CD14-positive monocyte (primary cell): ENCODE data around the gene PLCL2. TPM values are rescaled to one million over a fixed set of nuclear protein-coding genes. Genes with fewer than 3 reads are reported as not detected.
A peak's percentile ranks its signal among the peaks of the same experiment; 100 is the strongest.

Experiments used
- DNase-seq, 3 donors: peaks; one replicate each; pipeline ENCODE4 v3.0.0-alpha.2; 2011 to 2022
- H2AFZ ChIP-seq: 2 replicates; pipeline ENCODE4 v1.6.0; 2012; ENCODE audit warnings: mild to moderate bottlenecking, low read depth, low read length, inconsistent platforms; ENCODE audit not compliant: insufficient read depth, poor library complexity, severe bottlenecking
- H3K27ac ChIP-seq, 2 donors: 1 replicate in 1 of 2; 2 replicates in 1 of 2; pipeline ENCODE4 v1.5.1; 2012 to 2013; ENCODE audit warnings: low read length in 2 of 2, control low read depth in 1 of 2, inconsistent platforms in 1 of 2, low read depth in 1 of 2, mild to moderate bottlenecking in 1 of 2
- H3K27me3 ChIP-seq, 2 donors: one replicate each; pipeline versions ENCODE4 v1.6.0 to v1.6.1; 2011 to 2013; ENCODE audit warnings: low read length in 2 of 2; ENCODE audit not compliant: control insufficient read depth in 2 of 2, insufficient read depth in 2 of 2
- H3K36me3 ChIP-seq, 2 donors: replicated peaks in 1 of 2; 1 replicate in 1 of 2; 2 replicates in 1 of 2; pipeline versions ENCODE4 v1.5.1 to v1.6.1; 2012 to 2013; ENCODE audit warnings: low read length in 2 of 2, control low read depth in 1 of 2, inconsistent platforms in 1 of 2, mild to moderate bottlenecking in 1 of 2; ENCODE audit not compliant: insufficient read depth in 2 of 2, control insufficient read depth in 1 of 2
- H3K4me1 ChIP-seq, 2 donors: 1 replicate in 1 of 2; 2 replicates in 1 of 2; pipeline versions ENCODE4 v1.5.1 to v1.6.1; 2012 to 2013; ENCODE audit warnings: low read length in 2 of 2, control low read depth in 1 of 2, inconsistent platforms in 1 of 2, mild to moderate bottlenecking in 1 of 2, moderate library complexity in 1 of 2; ENCODE audit not compliant: insufficient read depth in 2 of 2, control insufficient read depth in 1 of 2
- H3K4me2 ChIP-seq: replicated peaks from 2 replicates; pipeline ENCODE3; 2012; ENCODE audit warnings: low read length, moderate library complexity, mild to moderate bottlenecking; ENCODE audit not compliant: poor library complexity, severe bottlenecking; ENCODE audit errors: extremely low read depth
- H3K4me3 ChIP-seq, 3 experiments: fragments of 200-600 bp in 1 of 3; sonication (generic) in 1 of 3; replicated peaks in 1 of 3; 1 replicate in 2 of 3; 2 replicates in 1 of 3; pipeline ENCODE4 v1.5.1; 2011 to 2013; ENCODE audit warnings: low read length in 3 of 3, mild to moderate bottlenecking in 3 of 3, control low read depth in 2 of 3, low read depth in 2 of 3, inconsistent platforms in 1 of 3, moderate library complexity in 1 of 3
- H3K79me2 ChIP-seq: 2 replicates; pipeline ENCODE4 v1.6.0; 2012; ENCODE audit warnings: mild to moderate bottlenecking, control low read depth, inconsistent platforms, low read length, moderate library complexity; ENCODE audit not compliant: insufficient read depth
- H3K9ac ChIP-seq: 2 replicates; pipeline ENCODE4 v1.6.0; 2017; ENCODE audit warnings: low read length, mild to moderate bottlenecking; ENCODE audit not compliant: insufficient read depth, poor library complexity, severe bottlenecking
- H3K9me3 ChIP-seq, 2 donors: replicated peaks in 1 of 2; 1 replicate in 1 of 2; 2 replicates in 1 of 2; pipeline versions ENCODE4 v1.5.1 to v1.6.1; 2012 to 2013; ENCODE audit warnings: low read length in 2 of 2, control low read depth in 1 of 2; ENCODE audit not compliant: control insufficient read depth in 1 of 2, insufficient read depth in 1 of 2
- H4K20me1 ChIP-seq: 2 replicates; pipeline ENCODE4 v1.6.0; 2012; ENCODE audit warnings: mild to moderate bottlenecking, low read length, control low read depth, moderate library complexity; ENCODE audit not compliant: insufficient read depth
- H3K27ac Mint-ChIP-seq, 7 donors: one replicate each; pipeline ENCODE4 v1.8.0; 2020; ENCODE audit warnings: mild to moderate bottlenecking in 7 of 7, mixed read lengths in 7 of 7, moderate library complexity in 6 of 7, inconsistent platforms in 2 of 7
- H3K27me3 Mint-ChIP-seq, 3 donors: one replicate each; pipeline ENCODE4 v1.8.0; 2021 to 2022; ENCODE audit warnings: low read depth in 3 of 3, mild to moderate bottlenecking in 3 of 3, mixed read lengths in 3 of 3, moderate library complexity in 3 of 3, inconsistent platforms in 1 of 3
- H3K36me3 Mint-ChIP-seq, 2 donors: one replicate each; pipeline ENCODE4 v1.8.0; 2020; ENCODE audit warnings: mixed read lengths in 2 of 2, inconsistent platforms in 1 of 2, mild to moderate bottlenecking in 1 of 2
- H3K4me1 Mint-ChIP-seq: one replicate; pipeline ENCODE4 v1.8.0; 2020; ENCODE audit warnings: mild to moderate bottlenecking, mixed read lengths
- H3K4me3 Mint-ChIP-seq, 2 donors: one replicate each; pipeline ENCODE4 v1.8.0; 2020; ENCODE audit warnings: mild to moderate bottlenecking in 2 of 2, mixed read lengths in 2 of 2, moderate library complexity in 1 of 2
- H3K9me3 Mint-ChIP-seq, 7 donors: one replicate each; pipeline ENCODE4 v1.8.0; 2020 to 2022; ENCODE audit warnings: mixed read lengths in 7 of 7, mild to moderate bottlenecking in 6 of 7, moderate library complexity in 6 of 7, inconsistent platforms in 2 of 7
- WGBS: methylation state at CpG from one replicate; pipeline ENCODE4 v1.1.5; 2013; ENCODE audit warnings: missing lambda C conversion rate; ENCODE audit not compliant: insufficient coverage; 5-methylcytosine and 5-hydroxymethylcytosine counted together
- intact Hi-C, 2 donors: fragments of 100-400 bp; cut with micrococcal nuclease; formaldehyde crosslinking; loops; one replicate each; pipeline versions ENCODE4 v1.15.0 to v1.15.1; 2023
- polyA plus RNA-seq, 3 donors: library from polyadenylated mRNA; depleted of rRNA in 1 of 3; unstranded in 2 of 3; stranded (reverse) in 1 of 3; fragments of 300-500 nt in 2 of 3; fragments of >200 nt in 1 of 3; fragmentation: Illumina TruSeq in 2 of 3; gene quantifications; 1 replicate in 2 of 3; 2 replicates in 1 of 3; pipeline ENCODE4 v1.2.3, GENCODE V29; 2012 to 2021
- TF ChIP-seq, protein P1 (sequence below): fragments of 200-600 bp; IDR thresholded peaks from one replicate; pipeline ENCODE4 v1.8.0; 2022; ENCODE audit warnings: antibody characterized with exemption, mild to moderate bottlenecking

Gene PLCL2
- polyA plus RNA-seq, 3 donors = 18.8 to 32.5 (median 26.8) TPM

GRCh38 chr3:17062736-17063135 is 178.0 kb downstream of the PLCL2 start:
- Mint-ChIP-seq H3K9me3 (peaks cover 0 to 6% (median 0%) of the 10 kb centered on the region in 7 donors), H3K27me3 (peaks cover 0 to 2% (median 0%) of the 10 kb centered on the region in 3 donors), H3K4me1 (no peaks in the 10 kb centered on the region), H3K36me3 (peaks cover 49 to 51% of the 10 kb centered on the region in 2 donors), H3K27ac (peak overlapping the region in 1 of 7 donors; percentile 61), H3K4me3 (no peak overlapping the region)
- Histone ChIP-seq H3K4me2 (no peak overlapping the region), H3K9ac (no peak overlapping the region), H3K4me1 (no peaks in the 10 kb centered on the region), H3K79me2 (no peaks in the 10 kb centered on the region), H3K4me3 (no peak overlapping the region), H4K20me1 (peaks cover 59% of the 10 kb centered on the region), H3K27me3 (no peaks in the 10 kb centered on the region), H2AFZ (no peak overlapping the region), H3K9me3 (no peaks in the 10 kb centered on the region), H3K36me3 (peaks cover 22 to 66% of the 10 kb centered on the region in 2 donors), H3K27ac (no peak overlapping the region)
- TF ChIP-seq, protein P1, sequence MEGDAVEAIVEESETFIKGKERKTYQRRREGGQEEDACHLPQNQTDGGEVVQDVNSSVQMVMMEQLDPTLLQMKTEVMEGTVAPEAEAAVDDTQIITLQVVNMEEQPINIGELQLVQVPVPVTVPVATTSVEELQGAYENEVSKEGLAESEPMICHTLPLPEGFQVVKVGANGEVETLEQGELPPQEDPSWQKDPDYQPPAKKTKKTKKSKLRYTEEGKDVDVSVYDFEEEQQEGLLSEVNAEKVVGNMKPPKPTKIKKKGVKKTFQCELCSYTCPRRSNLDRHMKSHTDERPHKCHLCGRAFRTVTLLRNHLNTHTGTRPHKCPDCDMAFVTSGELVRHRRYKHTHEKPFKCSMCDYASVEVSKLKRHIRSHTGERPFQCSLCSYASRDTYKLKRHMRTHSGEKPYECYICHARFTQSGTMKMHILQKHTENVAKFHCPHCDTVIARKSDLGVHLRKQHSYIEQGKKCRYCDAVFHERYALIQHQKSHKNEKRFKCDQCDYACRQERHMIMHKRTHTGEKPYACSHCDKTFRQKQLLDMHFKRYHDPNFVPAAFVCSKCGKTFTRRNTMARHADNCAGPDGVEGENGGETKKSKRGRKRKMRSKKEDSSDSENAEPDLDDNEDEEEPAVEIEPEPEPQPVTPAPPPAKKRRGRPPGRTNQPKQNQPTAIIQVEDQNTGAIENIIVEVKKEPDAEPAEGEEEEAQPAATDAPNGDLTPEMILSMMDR = no peak
- no peak for DNase-seq
- intact Hi-C loops = no loop called here
- 96% methylated on average over 3 of the region's 3 CpGs for WGBS

DNA sequence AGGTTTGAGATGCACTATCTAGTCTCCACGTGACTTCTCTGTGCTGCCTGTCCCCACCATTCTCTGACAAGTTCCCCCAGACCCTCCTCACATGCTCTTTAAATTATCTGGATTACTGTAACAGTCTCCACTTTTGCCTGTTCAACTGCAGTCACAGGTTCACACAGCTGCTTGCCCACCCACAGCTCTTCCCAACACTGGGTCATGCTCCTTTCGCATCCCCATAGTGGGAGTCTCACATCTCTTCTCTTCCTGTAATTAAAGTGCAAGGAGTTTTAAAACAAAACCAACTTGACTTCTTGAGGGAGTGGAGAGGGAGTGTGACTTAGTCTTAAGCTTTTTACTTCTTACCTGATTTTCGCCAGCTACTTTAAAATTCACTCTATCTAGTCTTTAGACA is 178.8 kb downstream of the PLCL2 start:
- TF ChIP-seq, protein P1 = no peak
- no peak overlapping the region for H3K27ac ChIP-seq
- H3K36me3 Mint-ChIP-seq = peaks cover 48% of the 10 kb centered on the region in 2 donors
- H3K79me2 ChIP-seq = no peaks in the 10 kb centered on the region
- H4K20me1 ChIP-seq = peaks cover 50% of the 10 kb centered on the region
- peaks cover 0 to 6% (median 0%) of the 10 kb centered on the region in 7 donors for H3K9me3 Mint-ChIP-seq
- peaks cover 0 to 2% (median 0%) of the 10 kb centered on the region in 3 donors for H3K27me3 Mint-ChIP-seq
- no peak for DNase-seq
- H3K9me3 ChIP-seq = no peaks in the 10 kb centered on the region
- no peak overlapping the region for H3K4me3 ChIP-seq
- peak overlapping the region in 3 of 7 donors; percentile 25 to 65 (median 35) for H3K27ac Mint-ChIP-seq
- H3K27me3 ChIP-seq = no peaks in the 10 kb centered on the region
- no peak overlapping the region for H2AFZ ChIP-seq
- no peaks in the 10 kb centered on the region for H3K4me1 Mint-ChIP-seq
- intact Hi-C loops = no loop called here
- peaks cover 30 to 65% of the 10 kb centered on the region in 2 donors for H3K36me3 ChIP-seq
- H3K9ac ChIP-seq = no peak overlapping the region
- H3K4me3 Mint-ChIP-seq = no peak overlapping the region
- H3K4me2 ChIP-seq = no peak overlapping the region
- H3K4me1 ChIP-seq = no peaks in the 10 kb centered on the region
- WGBS = 92% methylated on average over 1 of the region's 3 CpGs
